NCI-H748 (cell line): ENCODE measurements around the gene MELK.
A peak's percentile ranks its signal among the peaks of the same experiment; 100 is the strongest.
"Not testable (repeated sequence)": the region's sequence is repeated elsewhere in the genome, so short reads cannot be mapped to it uniquely, and the experiment has no call there.

Experiments
- DNase-seq: peaks from one replicate; lab custom pipeline; 2025; ENCODE audit not compliant: unreplicated experiment; lab: John Stamatoyannopoulos, UW

MELK gene

GRCh38 chr9:36572515-36573418, at the start of gene MELK:
MELK (plus strand) TSS chr9:36572895; CDS start chr9:36581682, 8,787 bp downstream.
- DNase-seq: peak; percentile 91

DNA sequence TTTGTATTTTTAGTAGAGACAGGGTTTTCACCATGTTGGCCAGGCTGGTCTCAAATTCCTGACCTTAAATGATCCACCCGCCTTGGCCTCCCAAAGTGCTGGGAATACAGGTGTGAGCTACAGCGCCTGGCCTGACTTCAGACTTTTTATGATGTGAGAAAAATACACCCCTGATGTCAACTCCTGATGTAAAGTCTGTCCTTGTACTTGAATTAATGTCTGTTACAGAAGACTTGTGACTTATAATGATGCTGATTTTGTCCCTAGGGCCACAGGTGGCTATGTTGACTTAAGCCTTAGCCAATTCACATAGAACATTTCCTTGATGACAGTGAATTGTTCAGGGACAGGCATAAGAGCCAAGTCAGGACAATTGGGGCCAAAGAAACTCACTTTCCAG, 42.5 kb upstream of the MELK start:
- DNase-seq: peak; percentile 15

DNA sequence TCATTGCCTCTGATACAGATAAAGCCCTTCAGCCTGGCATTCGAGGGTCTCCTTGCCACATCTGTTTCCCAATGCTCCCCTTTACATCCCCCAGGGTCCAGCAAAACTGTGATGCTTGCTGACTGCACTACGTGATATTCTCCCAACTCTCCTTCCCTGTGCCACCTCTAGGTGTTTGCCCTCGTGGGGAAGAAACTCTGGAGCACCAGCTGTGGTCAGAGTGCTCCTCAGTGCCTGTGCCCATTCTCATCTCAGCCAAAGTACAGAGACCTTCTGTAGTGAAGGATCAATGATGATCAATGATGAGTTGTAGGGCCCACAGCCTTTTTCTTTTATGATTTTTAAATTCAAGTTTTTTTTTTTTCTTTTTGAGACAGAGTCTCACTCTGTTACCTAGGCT, 40.3 kb upstream of the MELK start:
- no peak for DNase-seq

DNA sequence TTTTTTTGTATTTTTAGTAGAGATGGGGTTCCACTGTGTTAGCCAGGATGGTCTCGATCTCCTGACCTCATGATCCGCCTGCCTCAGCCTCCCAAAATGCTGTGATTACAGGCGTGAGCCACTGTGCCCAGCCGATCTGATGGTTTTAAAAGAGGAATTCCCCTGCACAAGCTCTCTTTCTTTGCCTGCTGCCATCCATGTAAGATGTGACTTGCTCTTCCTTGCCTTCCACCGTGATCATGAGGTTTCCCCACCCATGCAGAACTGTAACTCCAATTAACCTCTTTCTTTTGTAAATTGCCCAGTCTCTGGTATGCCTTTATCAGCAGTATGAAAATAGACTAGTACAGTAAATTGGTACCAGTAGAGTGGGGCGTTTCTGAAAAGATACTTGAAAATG, 39.0 kb upstream of the MELK start:
- DNase-seq: not testable (repeated sequence)

DNA sequence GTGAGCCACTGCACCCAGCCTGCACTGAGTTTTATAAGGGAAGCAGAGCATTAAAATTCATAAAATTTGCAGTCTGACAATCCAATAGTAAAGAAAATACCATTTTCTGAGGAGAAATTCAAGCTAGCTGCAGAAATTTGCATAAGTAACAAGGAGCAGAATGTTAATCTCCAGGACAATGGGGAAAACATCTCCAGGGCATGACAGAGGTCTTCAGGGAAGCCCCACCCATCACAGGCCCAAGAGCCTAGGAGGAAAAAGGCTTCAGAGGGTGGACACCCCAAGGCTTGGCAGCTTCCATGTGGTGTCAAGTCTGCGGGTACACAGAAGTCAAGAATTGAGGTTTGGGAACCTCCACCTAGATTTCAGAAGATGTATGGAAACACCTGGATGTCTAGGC, 37.6 kb upstream of the MELK start:
- DNase-seq: no peak

- no peak for DNase-seq
These were observed 34.8 kb upstream of the MELK start for GRCh38 chr9:36537861-36538260.

DNA sequence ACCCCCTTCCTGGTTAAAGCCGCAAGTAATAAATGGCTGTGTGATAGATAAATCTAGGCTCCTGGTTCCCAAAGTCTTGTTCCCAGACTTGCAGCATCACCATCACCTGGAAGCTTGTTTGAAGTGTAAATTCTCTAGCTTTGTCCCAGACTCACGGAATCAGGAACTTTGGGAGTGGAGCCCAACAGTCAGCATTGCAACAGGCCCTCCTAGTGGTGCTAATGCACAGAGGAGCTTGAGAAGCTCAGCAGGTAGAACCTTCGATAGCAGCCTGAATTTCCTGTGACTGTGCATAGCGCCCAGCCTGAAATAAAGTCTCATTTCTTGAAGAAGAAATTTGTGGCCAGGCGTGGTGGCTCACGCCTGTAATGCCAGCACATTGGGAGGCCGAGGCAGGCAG, 30.3 kb upstream of the MELK start:
- no peak for DNase-seq

GRCh38 chr9:36543916-36544315, 28.8 kb upstream of the MELK start:
- DNase-seq: no peak

GRCh38 chr9:36547598-36547997, 25.1 kb upstream of the MELK start:
- no peak for DNase-seq

- DNase-seq: no peak
These were observed 24.2 kb upstream of the MELK start for GRCh38 chr9:36548454-36548853.

- no peak for DNase-seq
These were observed 22.6 kb upstream of the MELK start for GRCh38 chr9:36550135-36550534.

DNA sequence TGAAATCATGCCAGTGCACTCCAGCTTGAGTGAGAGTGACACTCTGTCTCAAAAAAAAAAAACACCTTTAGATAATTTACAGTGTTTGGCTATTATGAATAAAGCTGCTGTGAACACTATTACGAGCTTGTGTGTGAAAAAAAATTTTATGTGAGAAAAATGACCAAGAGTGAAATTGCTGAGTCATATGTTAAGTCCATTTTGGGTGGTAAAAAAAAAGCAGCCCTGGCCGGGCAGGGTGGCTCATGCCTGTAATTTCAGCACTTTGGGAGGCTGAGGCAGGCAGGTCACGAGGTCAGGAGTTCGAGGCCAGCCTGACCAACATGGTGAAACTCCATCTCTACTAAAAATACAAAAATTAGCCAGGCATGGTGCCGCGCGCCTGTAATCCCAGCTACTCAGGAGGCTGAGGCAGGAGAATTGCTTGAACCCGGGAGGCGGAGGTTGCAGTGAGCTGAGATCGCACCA, 22.0 kb upstream of the MELK start:
- not testable (repeated sequence) for DNase-seq

DNA sequence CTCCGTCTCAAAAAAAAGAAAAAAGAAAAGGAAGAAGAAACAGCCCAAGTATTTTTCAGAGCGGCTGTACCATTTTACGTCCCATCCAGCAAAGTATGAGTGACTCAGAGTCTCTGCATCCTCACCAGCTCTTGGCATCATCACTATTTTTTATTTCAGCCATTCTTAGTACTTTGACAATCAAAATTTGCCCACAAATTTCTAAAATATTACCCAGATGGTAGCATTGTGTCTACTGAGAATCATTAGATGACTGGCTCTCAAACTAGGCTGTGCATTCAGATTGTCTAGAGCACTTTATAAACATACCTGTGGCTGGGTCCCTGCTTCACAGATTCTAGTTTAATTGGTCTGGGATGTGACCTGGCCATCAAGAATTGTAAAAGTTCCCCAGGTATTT, 21.6 kb upstream of the MELK start:
- no peak for DNase-seq

DNA sequence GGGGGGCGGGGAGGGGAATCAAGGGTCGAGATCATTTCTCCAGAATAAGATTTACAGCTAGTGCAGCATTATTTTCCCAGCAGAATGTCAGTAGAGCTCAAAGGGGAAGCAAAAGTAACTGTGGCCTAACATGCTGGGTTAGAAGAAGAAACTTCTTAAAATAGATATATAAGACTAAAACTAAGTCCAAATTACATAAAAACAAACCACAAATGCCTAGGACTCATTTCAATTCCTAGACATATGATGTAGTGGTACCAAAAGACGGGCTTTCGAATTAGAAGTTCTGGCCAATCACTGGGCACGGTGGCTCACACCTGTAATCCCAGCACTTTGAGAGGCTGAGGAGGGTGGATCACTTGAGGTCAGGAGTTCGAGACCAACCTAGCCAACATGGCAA, 20.8 kb upstream of the MELK start:
- DNase-seq: no peak

GRCh38 chr9:36559036-36559695, 13.5 kb upstream of the MELK start:
- DNase-seq: no peak

DNA sequence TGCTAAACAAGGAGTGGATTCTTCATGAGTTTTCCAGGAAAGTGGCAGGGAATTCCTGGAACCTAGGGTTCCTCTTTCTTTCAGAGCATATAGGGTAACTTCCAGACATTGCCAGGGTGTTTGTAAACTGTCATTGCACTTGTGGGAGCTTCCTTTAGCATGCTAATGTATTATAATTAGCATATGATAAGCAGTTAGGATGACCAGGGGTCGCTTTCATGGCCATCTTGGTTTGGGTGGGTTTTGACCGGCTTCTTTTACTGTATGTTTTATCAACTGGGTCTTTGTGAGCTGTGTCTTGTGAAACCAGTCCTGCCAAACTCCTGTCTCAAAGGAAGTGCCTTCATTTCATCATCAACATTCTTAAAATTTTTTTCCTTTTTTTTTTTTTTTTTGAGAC, 11.9 kb upstream of the MELK start:
- no peak for DNase-seq

- DNase-seq: not testable (repeated sequence)
These were observed 9.9 kb upstream of the MELK start for GRCh38 chr9:36562801-36563200.

GRCh38 chr9:36566813-36567221, 5.9 kb upstream of the MELK start:
- DNase-seq: no peak

- not testable (repeated sequence) for DNase-seq
These were observed 4.0 kb upstream of the MELK start for GRCh38 chr9:36568681-36569080.

DNA sequence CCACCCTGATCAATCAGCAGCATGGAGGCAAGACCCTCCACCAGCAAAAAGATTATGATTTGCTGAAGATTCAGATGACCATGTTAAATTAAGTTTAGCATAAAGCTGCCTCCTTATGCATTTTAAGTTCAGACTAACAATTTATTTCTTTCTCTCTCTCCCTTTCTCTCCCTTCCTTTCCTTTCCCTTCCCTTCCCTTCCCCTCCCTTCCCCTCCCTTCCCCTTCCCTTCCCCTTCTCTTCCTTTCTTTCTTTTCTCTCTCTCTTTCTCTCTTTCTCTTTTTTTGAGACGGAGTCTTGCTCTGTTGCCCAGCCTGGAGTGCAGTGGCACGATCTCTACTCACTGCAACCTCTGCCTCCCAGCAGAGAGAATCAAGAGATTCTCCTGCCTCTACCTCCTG, 1.4 kb upstream of the MELK start:
- no peak for DNase-seq

- DNase-seq: not testable (repeated sequence)
These were observed 1.4 kb downstream of the MELK start for GRCh38 chr9:36574045-36574444.

DNA sequence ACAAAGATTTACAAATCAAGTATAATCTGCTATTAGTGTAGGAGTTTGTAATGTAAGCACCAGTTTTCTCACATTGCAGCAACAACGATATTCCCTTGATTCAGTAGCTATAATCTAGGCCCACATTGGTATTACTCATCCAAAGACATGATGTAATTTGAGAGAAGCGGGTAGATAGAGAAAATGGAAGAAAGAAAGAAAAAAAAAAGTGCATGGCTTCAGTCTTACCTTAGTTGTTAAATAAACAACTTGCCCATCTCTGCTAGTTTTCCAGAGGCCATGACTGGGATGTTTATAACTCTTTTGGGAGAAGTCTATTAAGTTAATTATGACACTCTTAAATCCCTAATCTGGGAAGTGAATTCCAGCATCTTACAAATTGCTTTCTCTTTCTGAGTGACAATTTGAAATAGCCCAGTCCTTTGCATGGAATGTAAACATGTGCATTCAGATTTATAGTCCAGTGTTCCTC, 2.8 kb downstream of the MELK start:
- DNase-seq: no peak
